H1 (cell line): Measurements from ENCODE around the gene KAT5. TPM values are rescaled to one million over a fixed set of nuclear protein-coding genes. Genes with fewer than 3 reads are reported as not detected.

Experiments used
- EZH2 ChIP-seq: fragments of 200-600 bp; sonication (generic); IDR thresholded peaks from 2 replicates; pipeline ENCODE4 v1.7.1; 2012; ENCODE audit warnings: low read depth, mild to moderate bottlenecking, moderate library complexity, low read length, inconsistent platforms; ENCODE audit not compliant: severe bottlenecking
- KDM5A ChIP-seq: fragments of 200-600 bp; IDR thresholded peaks from 2 replicates; pipeline ENCODE4 v1.7.1; 2012; ENCODE audit warnings: mild to moderate bottlenecking, low read length, inconsistent platforms, mixed read lengths
- RAD21 ChIP-seq, 2 experiments: IDR thresholded peaks in 1 of 2; conservative IDR thresholded peaks in 1 of 2; 2 replicates each; pipeline ENCODE4 v1.6.1; 2011; ENCODE audit warnings: low read depth in 2 of 2, low read length in 2 of 2, improper control_type of control experiment in 1 of 2, inconsistent platforms in 1 of 2, mild to moderate bottlenecking in 1 of 2, moderate library complexity in 1 of 2
- RXRA ChIP-seq: IDR thresholded peaks from 2 replicates; pipeline ENCODE4 v1.6.1; 2011; ENCODE audit warnings: low read depth, mild to moderate bottlenecking, low read length, moderate library complexity; ENCODE audit not compliant: insufficient read depth
- SIRT6 ChIP-seq: IDR thresholded peaks from one replicate; pipeline ENCODE4 v1.7.1; 2012; ENCODE audit warnings: low read length, inconsistent platforms
- SUZ12 ChIP-seq: fragments of 200-600 bp; sonication (generic); IDR thresholded peaks from 2 replicates; pipeline ENCODE4 v1.6.1; 2012; ENCODE audit warnings: mild to moderate bottlenecking, inconsistent platforms, low read length, moderate library complexity, mixed read lengths
- TAF7 ChIP-seq: optimal IDR thresholded peaks from 2 replicates; pipeline ENCODE3; 2011; ENCODE audit warnings: low read depth, mild to moderate bottlenecking, inconsistent platforms, low read length, moderate library complexity, borderline replicate concordance
- TEAD4 ChIP-seq: IDR thresholded peaks from 2 replicates; pipeline ENCODE4 v1.6.1; 2012; ENCODE audit warnings: low read depth, low read length, inconsistent platforms, mixed read lengths
- polyA plus RNA-seq, 7 experiments: library from polyadenylated mRNA; depleted of rRNA in 3 of 7; stranded (reverse) in 5 of 7; unstranded in 2 of 7; fragments of >200 nt in 5 of 7; fragments of 200-250 nt in 2 of 7; gene quantifications; 1 replicate in 5 of 7; 2 replicates in 1 of 7; 4 replicates in 1 of 7; pipeline versions ENCODE4 v1.2.1 to v1.2.3, GENCODE V29; 2011 to 2013; ENCODE audit warnings: missing spikeins in 2 of 7, mixed read lengths in 2 of 7
- total RNA-seq: library from RNA; stranded (reverse); fragmentation: NEBNext Ultra II Directional; extraction: Animal tissue kit (Norgen Biotek cat#: 25700); gene quantifications from 2 replicates; pipeline ENCODE4 v1.2.1, GENCODE V29; 2021

The KAT5 gene
- total and polyA plus RNA-seq, 2 of the 8 experiments (the other 6 are each of a cell fraction or from before 2014, with no cell fraction given): 26.7 to 37.4 TPM

- TF ChIP-seq SUZ12 (no peak), KDM5A (no peak), EZH2 (no peak), RXRA (no peak), RAD21 (IDR thresholded peaks at IDR 0.05 in 1 of 2, conservative IDR thresholded peaks at IDR 0.05 in 1 of 2; ENCODE audit: low read depth in 2 of 2, low read length in 2 of 2) (no peak), SIRT6 (no peak), TAF7 (no peak), TEAD4 (no peak)
Measured at GRCh38 chr11:65708451-65708850, 3.6 kb upstream of the KAT5 start (continued).
